Activated CD4-positive, alpha-beta T cell treated with anti-CD3 and anti-CD28 coated beads for 24 hours (primary cell): ENCODE data around the gene UTP11.
"Not testable (repeated sequence)": the region's sequence is repeated elsewhere in the genome, so short reads cannot be mapped to it uniquely, and the experiment has no call there.

Experiments
- DNase-seq, 2 donors: peaks; one replicate each; pipeline ENCODE4 v3.0.0-alpha.2; 2020; ENCODE audit warnings: low read depth in 2 of 2

The UTP11 gene

GRCh38 chr1:38012363-38013226, at the start of gene UTP11:
Gene UTP11 (plus strand): TSS chr1:38012734. CDS start chr1:38012803, 69 bp downstream.
- peak; percentile 74 to 79 for DNase-seq

GRCh38 chr1:37964106-37964505, 48.4 kb upstream of the UTP11 start:
- not testable (repeated sequence) for DNase-seq

GRCh38 chr1:37965301-37965700, 47.2 kb upstream of the UTP11 start:
- DNase-seq: no peak

GRCh38 chr1:37973684-37974083, 38.9 kb upstream of the UTP11 start:
- DNase-seq: not testable (repeated sequence)

- DNase-seq: no peak
These were observed 38.0 kb upstream of the UTP11 start for GRCh38 chr1:37974567-37974966.

GRCh38 chr1:37975083-37975482, 37.5 kb upstream of the UTP11 start:
- DNase-seq: not testable (repeated sequence)

- DNase-seq: no peak
These were observed 34.0 kb upstream of the UTP11 start for GRCh38 chr1:37978541-37978940.

- DNase-seq: no peak
These were observed 29.0 kb upstream of the UTP11 start for GRCh38 chr1:37983546-37983945.

GRCh38 chr1:37987679-37988078, 24.9 kb upstream of the UTP11 start:
- no peak for DNase-seq

GRCh38 chr1:37989361-37989930, 23.1 kb upstream of the UTP11 start:
- no peak for DNase-seq

- no peak for DNase-seq
These were observed 17.5 kb upstream of the UTP11 start for GRCh38 chr1:37994886-37995566.

GRCh38 chr1:37995751-37996345, 16.7 kb upstream of the UTP11 start:
- DNase-seq: no peak

- DNase-seq: no peak
These were observed 15.1 kb upstream of the UTP11 start for GRCh38 chr1:37997256-37998088.

- DNase-seq: no peak
These were observed 14.3 kb upstream of the UTP11 start for GRCh38 chr1:37998089-37998808.

- DNase-seq: no peak
These were observed 13.6 kb upstream of the UTP11 start for GRCh38 chr1:37998913-37999429.

GRCh38 chr1:37999430-38000232, 12.9 kb upstream of the UTP11 start:
- no peak for DNase-seq

GRCh38 chr1:38000233-38000528, 12.4 kb upstream of the UTP11 start:
- no peak for DNase-seq

- no peak for DNase-seq
These were observed 11.7 kb upstream of the UTP11 start for GRCh38 chr1:38000529-38001455.
